Lower lobe of right lung (tissue), 2 donors: ENCODE measurements around the gene PRELID1. TPM values are rescaled to one million over a fixed set of nuclear protein-coding genes. Genes with fewer than 3 reads are reported as not detected.

Experiments used
- ATAC-seq, 2 donors: fragments of 200-7000 bp; cut with Tn5 transposase; one replicate each; pipeline ENCODE4 v1.9.1; 2020 to 2022; ENCODE audit warnings: mild to moderate bottlenecking in 2 of 2, moderate library complexity in 2 of 2
- DNase-seq: peaks from one replicate; pipeline ENCODE4 v3.0.0-alpha.2; 2020
- H3K27ac ChIP-seq: fragments of 200-600 bp; one replicate; pipeline ENCODE4 v1.8.0; 2022
- H3K27me3 ChIP-seq: fragments of 200-600 bp; one replicate; pipeline ENCODE4 v1.8.0; 2022; ENCODE audit warnings: low read depth
- H3K36me3 ChIP-seq: fragments of 200-600 bp; one replicate; pipeline ENCODE4 v1.8.0; 2022; ENCODE audit warnings: mild to moderate bottlenecking
- H3K4me1 ChIP-seq: fragments of 200-600 bp; one replicate; pipeline ENCODE4 v1.8.0; 2022
- H3K4me3 ChIP-seq: fragments of 200-600 bp; one replicate; pipeline ENCODE4 v1.8.0; 2022; ENCODE audit warnings: mild to moderate bottlenecking
- H3K9me3 ChIP-seq: fragments of 200-600 bp; one replicate; pipeline ENCODE4 v1.8.0; 2022
- CTCF ChIP-seq: fragments of 200-600 bp; IDR thresholded peaks from one replicate; pipeline ENCODE4 v1.8.0; 2022; ENCODE audit warnings: antibody characterized with exemption, mild to moderate bottlenecking
- intact Hi-C: fragments of 100-400 bp; cut with DNase I; formaldehyde crosslinking; loops from one replicate; pipeline ENCODE4 v1.11.0; 2022
- total RNA-seq: library from RNA; stranded (reverse); fragmentation: NEBNext Ultra II Directional; extraction: Animal tissue kit (Norgen Biotek cat#: 25700); gene quantifications from one replicate; pipeline ENCODE4 v1.2.1, GENCODE V29; 2021
- donor health status: DM: no; HTN: yes; CAD: no; lungs with severe emphysema.

Gene PRELID1
- total RNA-seq, 1 donor from 2014 or later: 101 TPM

- DNase-seq: no peak
- ATAC-seq: no peak
- intact Hi-C loops: no loop called here
Observed at GRCh38 chr5:177315411-177315810, 11.8 kb downstream of the PRELID1 start.

GRCh38 chr5:177316005-177316404 lies 12.4 kb downstream of the PRELID1 start:
- H3K9me3 ChIP-seq: no peaks in the 10 kb centered on the region
- no peaks in the 10 kb centered on the region for H3K27me3 ChIP-seq
- no peak for DNase-seq
- H3K4me3 ChIP-seq: no peak overlapping the region
- TF ChIP-seq CTCF: no peak
- H3K36me3 ChIP-seq: peaks cover 6% of the 10 kb centered on the region
- H3K4me1 ChIP-seq: peaks cover 21% of the 10 kb centered on the region
- H3K27ac ChIP-seq: no peak overlapping the region
- no peak for ATAC-seq
- intact Hi-C loops: no loop called here

More at GRCh38 chr5:177315411-177315810, 11.8 kb downstream of the PRELID1 start:
- Histone ChIP-seq H3K9me3 (no peaks in the 10 kb centered on the region), H3K27me3 (no peaks in the 10 kb centered on the region), H3K4me3 (no peak overlapping the region), H3K4me1 (peaks cover 27% of the 10 kb centered on the region), H3K36me3 (peaks cover 6% of the 10 kb centered on the region), H3K27ac (no peak overlapping the region)
- TF ChIP-seq CTCF: no peak

GRCh38 chr5:177317959-177318377 lies 14.4 kb downstream of the PRELID1 start:
- Histone ChIP-seq H3K4me1 (peaks cover 2% of the 10 kb centered on the region), H3K27ac (no peak overlapping the region), H3K27me3 (no peaks in the 10 kb centered on the region), H3K36me3 (peaks cover 6% of the 10 kb centered on the region), H3K9me3 (no peaks in the 10 kb centered on the region), H3K4me3 (no peak overlapping the region)
- intact Hi-C loops: no loop called here
- peak; percentile 60 to 76 for ATAC-seq
- TF ChIP-seq CTCF: peak; percentile 87
- DNase-seq: peak; percentile 77

GRCh38 chr5:177319913-177320588 lies 16.5 kb downstream of the PRELID1 start:
- Histone ChIP-seq H3K27ac (no peak overlapping the region), H3K4me3 (no peak overlapping the region), H3K36me3 (peaks cover 6% of the 10 kb centered on the region), H3K9me3 (no peaks in the 10 kb centered on the region), H3K27me3 (no peaks in the 10 kb centered on the region), H3K4me1 (no peaks in the 10 kb centered on the region)
- DNase-seq: peak; percentile 51
- ATAC-seq: peak in 1 of 2 donors; percentile 45
- intact Hi-C loops: no loop called here
- TF ChIP-seq CTCF: no peak

- Histone ChIP-seq H3K27me3 (no peaks in the 10 kb centered on the region), H3K36me3 (peaks cover 6% of the 10 kb centered on the region), H3K9me3 (no peaks in the 10 kb centered on the region), H3K4me3 (no peak overlapping the region), H3K4me1 (no peaks in the 10 kb centered on the region), H3K27ac (no peak overlapping the region)
- intact Hi-C loops: no loop called here
- TF ChIP-seq CTCF: no peak
- DNase-seq: peak; percentile 59
- ATAC-seq: peak; percentile 47 to 68
Observed at GRCh38 chr5:177320879-177321278, 17.3 kb downstream of the PRELID1 start.
